ENCODE results near the gene TCAF1.
"Not testable (repeated sequence)": the region's sequence is repeated elsewhere in the genome, so short reads cannot be mapped to it uniquely, and the experiment has no call there.

DNA sequence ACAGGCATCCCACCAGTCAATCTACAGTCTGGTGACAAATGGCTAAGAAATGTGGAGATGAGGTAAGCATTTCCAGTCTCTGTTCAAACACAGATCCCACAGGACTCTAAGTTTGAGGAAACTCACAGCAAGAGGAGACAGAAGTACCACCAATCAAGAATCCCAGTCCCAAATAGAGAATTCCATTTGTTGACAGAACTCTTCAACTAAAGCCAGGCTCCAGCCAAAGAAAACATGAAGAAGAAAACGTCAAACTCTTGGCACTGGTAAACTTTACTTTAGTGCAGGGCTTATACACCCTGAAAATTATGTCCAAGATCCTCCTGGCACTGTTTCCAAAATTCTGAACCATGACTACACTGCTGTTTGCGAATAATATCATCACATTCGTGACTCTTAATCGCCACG is 95.3 kb downstream of the TCAF1 start:
- TF ChIP-seq, protein P1, sequence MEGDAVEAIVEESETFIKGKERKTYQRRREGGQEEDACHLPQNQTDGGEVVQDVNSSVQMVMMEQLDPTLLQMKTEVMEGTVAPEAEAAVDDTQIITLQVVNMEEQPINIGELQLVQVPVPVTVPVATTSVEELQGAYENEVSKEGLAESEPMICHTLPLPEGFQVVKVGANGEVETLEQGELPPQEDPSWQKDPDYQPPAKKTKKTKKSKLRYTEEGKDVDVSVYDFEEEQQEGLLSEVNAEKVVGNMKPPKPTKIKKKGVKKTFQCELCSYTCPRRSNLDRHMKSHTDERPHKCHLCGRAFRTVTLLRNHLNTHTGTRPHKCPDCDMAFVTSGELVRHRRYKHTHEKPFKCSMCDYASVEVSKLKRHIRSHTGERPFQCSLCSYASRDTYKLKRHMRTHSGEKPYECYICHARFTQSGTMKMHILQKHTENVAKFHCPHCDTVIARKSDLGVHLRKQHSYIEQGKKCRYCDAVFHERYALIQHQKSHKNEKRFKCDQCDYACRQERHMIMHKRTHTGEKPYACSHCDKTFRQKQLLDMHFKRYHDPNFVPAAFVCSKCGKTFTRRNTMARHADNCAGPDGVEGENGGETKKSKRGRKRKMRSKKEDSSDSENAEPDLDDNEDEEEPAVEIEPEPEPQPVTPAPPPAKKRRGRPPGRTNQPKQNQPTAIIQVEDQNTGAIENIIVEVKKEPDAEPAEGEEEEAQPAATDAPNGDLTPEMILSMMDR (IDR thresholded peaks at IDR 0.05; ENCODE audit: poor library complexity, severe bottlenecking), result not testable (repeated sequence)
- TF ChIP-seq EZH2 (IDR thresholded peaks at IDR 0.05; ENCODE audit: borderline replicate concordance, insufficient read depth, low read length, poor library complexity, severe bottlenecking); EP300 (conservative IDR thresholded peaks at IDR 0.05; ENCODE audit: poor library complexity, severe bottlenecking): not testable (repeated sequence)

All from neural cell (in vitro differentiated cells).